NB4 (cell line): ENCODE data around the gene PSMB3.

Experiments used
- POLR2A ChIP-seq: IDR thresholded peaks from 2 replicates; pipeline ENCODE4 v1.6.1; 2011; ENCODE audit warnings: mild to moderate bottlenecking; ENCODE audit not compliant: insufficient read length; ENCODE audit errors: extremely low read depth
- TF ChIP-seq, protein P1 (sequence below): IDR thresholded peaks from one replicate; pipeline ENCODE4 v1.5.1; 2012; ENCODE audit warnings: low read depth, low read length

DNA sequence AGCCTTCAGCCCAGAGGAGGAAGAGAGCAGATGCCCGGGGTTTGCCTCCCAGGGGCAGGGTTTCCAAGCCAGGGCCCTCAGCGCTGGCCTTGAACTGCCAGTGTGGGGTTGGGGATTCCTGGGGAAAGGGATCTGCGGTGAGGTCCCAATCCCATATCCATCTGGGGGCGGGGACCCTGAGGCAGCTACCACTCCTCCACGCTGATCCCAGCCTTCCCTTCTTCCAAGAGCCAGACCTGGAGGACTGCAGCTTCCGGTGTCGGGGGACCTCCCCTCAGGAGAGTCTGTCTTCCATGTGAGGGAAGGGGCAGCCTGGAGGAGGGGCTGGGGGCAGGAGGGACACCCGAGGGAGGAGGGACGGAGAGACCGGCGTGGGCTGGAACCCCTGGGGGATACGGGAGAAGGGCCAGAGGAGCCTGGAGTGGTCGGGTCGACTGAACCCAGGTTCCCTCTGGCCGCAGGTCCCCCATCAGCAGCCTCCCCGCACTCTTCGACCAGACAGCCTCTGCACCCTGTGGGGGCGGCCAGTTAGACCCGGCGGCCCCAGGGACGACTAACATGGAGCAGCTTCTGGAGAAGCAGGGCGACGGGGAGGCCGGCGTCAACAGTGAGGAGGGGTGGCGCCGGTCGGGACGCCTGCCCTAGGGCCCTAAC, 33.1 kb upstream of the PSMB3 start:
- TF ChIP-seq, protein P1, sequence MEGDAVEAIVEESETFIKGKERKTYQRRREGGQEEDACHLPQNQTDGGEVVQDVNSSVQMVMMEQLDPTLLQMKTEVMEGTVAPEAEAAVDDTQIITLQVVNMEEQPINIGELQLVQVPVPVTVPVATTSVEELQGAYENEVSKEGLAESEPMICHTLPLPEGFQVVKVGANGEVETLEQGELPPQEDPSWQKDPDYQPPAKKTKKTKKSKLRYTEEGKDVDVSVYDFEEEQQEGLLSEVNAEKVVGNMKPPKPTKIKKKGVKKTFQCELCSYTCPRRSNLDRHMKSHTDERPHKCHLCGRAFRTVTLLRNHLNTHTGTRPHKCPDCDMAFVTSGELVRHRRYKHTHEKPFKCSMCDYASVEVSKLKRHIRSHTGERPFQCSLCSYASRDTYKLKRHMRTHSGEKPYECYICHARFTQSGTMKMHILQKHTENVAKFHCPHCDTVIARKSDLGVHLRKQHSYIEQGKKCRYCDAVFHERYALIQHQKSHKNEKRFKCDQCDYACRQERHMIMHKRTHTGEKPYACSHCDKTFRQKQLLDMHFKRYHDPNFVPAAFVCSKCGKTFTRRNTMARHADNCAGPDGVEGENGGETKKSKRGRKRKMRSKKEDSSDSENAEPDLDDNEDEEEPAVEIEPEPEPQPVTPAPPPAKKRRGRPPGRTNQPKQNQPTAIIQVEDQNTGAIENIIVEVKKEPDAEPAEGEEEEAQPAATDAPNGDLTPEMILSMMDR, result no peak
- TF ChIP-seq POLR2A, result no peak
